HCEC 1CT (cell line): ENCODE results near the gene STK10.
A peak's percentile ranks its signal among the peaks of the same experiment; 100 is the strongest.

Experiments
- DNase-seq: peaks from one replicate; pipeline ENCODE4 v3.0.0-alpha.2; 2017

Gene STK10

GRCh38 chr5:172082180-172082579 is 105.8 kb downstream of the STK10 start:
- no peak for DNase-seq

DNA sequence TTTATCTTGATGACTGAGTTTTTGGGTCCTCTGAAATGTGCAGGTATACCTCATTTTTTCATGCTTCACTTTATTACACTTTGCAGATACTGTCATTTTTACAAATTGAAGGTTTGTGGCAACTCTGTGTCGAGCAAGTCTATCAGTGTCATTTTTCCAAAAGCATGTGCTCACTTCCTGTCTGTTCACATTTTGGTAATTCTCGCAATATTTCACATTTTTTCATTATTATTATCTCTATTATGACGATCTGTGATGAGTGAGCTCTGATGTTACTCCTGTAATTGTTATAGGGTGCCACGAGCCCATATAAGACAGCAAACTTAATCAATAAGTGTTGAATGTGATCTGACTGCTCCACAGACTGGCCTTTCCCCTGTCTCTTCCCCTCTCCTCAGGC is 108.1 kb downstream of the STK10 start:
- DNase-seq, result peak; percentile 20

DNA sequence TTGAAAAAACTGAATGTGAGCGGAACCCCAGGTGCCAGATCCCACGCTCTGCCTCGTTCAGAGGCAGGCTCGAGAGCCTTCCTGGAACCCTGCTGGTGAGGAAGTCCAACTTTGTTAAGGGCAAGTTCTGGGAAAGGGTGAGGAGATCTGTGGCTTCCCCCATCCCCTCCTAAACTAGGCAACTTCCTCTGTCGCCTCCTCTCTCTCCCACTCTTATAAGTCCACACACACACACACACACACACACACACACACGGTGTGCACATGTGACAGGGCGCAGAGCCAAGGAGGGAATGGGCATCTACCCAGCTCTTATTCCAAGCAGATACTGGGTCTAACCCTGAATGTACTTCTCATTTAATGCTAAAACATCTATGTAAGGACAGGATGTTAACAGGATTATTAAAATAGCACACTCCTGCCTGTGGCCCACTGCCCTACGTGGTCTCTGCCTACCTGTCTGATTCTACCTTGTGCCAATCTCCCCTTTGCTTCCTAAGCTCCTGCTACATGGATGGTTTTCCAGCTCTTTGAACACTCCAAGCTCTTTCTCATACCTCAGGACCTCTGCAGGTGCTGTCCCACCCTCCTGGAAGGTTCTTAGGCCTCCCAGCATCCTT is 109.2 kb downstream of the STK10 start:
- DNase-seq, result no peak

DNA sequence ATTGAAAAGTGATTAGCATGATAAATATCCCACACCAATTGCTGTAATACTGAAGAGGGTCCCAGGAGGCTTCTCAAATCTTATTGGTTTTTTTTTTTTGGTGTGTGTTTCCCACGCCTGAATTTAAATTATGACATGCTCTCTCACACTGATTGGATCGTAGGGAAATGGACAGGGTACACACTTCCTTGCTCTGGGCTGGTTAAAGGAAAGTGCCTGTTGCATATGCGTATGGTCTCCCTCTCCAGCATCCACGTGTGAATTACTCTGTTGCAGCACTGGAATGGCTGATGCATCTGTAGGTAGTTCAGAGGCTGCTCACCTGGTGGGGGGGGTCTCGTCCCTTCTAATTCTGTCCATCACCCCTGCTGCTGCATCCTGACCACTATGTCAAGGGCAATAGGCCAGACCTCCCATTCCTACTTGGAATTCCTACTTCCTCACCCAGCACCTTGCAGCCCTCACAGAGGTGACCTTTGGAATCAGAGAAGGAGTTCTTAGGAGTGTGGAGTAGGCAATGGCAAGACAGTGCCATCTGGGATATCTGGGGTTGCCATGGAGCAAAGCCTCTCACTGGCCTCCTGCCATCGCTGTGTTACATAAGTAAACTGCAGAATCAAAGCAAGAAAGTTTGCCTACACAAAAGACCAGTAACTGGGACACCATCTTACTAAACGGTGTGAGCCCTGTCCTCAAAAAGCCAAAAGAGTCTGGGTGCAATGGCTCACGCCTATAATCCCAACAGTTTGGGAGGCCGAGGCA is 110.2 kb downstream of the STK10 start:
- DNase-seq, result no peak

- DNase-seq, result no peak
Measured at GRCh38 chr5:172076761-172077244, 111.2 kb downstream of the STK10 start.

GRCh38 chr5:172075656-172076055 is 112.4 kb downstream of the STK10 start:
- no peak for DNase-seq

DNA sequence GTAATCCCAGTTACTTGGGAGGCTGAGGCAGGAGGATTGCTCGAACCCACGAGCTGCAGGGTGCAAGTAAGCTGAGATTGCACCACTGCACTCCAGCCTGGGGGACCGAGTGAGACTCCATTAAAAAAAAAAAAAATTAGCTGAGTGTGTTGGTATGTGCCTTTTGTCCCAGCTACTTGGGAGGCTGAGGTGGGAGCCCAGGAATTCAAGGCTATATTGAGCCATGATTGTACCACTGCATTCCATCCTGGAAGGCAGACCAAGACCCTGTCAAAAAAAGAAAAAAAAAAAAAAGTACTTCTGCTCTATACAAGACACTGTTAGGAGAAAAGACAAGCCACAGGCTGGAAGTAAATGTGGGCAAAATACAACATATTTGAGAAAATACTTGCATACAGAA is 113.1 kb downstream of the STK10 start:
- DNase-seq, result no peak

DNA sequence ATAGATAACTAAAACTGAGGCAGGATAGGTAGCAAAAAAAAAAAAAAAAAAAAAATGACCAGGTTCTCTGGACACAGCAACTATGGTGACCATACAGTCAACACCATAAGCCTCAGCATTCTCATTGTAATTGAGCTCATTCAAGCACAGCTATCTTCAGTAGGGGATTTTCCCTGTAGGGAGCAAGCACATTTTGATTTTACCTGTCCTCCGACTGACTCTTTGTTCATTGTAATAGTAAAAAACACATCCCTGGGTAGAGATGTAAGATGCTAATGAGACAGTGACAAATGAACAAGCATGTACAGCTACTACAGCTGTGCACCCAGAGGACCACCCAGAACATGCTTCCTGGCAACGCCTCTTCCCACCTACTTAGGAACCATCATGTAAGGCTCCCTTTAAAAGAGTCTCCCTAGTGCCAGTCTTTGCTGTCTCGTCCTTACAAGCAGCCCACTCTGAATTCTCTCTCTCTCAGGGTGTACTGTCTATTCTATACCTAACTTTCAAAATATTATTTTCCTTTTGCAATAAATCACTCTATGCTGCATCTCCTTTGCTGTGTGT is 116.6 kb downstream of the STK10 start:
- DNase-seq, result no peak

DNA sequence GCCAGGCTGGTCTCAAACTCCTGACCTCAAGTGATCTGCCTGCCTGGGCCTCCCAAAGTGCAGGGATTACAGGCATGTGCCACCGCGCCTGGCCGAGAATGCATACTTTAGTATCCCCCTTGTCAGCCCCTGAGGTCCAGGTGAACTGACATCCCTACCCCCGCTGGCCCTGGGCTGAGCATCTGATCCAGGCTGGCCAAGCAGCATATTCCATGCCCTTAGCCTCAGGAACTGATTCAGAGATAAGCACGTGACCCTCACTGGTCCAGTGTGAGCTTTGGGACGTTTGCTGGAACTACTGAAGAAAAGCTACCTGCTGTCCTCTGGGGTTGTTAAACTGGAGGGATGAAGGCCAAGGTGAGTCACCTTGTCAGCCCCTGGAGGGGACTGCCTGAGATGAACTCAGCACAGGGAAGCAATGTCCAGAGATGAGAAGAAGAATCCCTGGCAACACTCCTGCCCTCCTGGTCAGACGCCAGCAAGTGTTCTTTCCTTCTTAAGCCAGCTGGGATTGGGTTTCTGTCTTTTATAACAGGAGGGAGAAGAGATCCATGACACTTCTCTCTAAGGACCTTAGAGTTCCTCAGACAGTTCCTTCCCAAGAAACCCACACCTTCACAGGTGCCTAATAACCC is 122.5 kb downstream of the STK10 start:
- DNase-seq, result no peak

- DNase-seq, result no peak
Measured at GRCh38 chr5:172064766-172065165, 123.3 kb downstream of the STK10 start.

DNA sequence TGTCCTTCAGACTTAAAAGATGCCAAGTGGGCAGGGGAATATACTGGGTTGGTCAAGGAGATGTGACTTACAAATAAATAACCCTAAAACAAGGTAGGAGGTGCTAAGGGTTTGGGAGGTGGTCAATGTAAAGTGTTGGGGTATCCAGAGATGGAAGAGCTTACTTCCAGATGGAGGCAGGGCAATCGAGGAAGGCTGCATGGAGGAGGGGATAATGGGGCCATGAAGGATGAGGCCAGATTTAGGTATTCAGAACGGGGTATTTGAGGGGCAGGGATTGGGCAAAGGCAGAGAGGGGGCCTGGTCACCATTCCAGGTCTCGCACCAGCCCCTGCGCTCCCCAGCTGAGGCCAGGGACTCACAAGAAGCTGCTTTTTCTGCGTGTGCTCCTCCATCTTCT is 123.7 kb downstream of the STK10 start:
- DNase-seq, result no peak

GRCh38 chr5:172063463-172064235 is 124.4 kb downstream of the STK10 start:
- no peak for DNase-seq

- peak; percentile 14 for DNase-seq
Measured at GRCh38 chr5:172059661-172060100, 128.3 kb downstream of the STK10 start.

GRCh38 chr5:172058088-172058487 is 129.9 kb downstream of the STK10 start:
- DNase-seq, result no peak

DNA sequence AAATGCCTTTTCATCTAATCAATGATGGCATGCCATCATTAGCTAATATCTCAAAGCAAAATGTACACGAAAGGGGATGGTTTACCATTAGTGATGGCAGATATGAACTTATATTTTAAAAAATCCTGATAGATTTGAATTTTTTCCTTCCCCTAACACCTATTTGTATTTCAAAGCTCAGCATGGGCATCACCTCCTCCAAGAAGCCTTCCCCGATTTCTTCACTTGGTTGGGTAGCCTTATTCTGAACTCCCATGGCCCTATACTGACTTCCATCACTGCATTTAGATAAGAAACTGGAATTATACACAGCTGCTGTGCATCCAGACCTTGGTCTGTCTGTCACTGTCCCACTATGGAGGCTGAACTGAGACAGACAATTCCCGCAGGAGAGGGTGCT is 132.0 kb downstream of the STK10 start:
- no peak for DNase-seq

DNA sequence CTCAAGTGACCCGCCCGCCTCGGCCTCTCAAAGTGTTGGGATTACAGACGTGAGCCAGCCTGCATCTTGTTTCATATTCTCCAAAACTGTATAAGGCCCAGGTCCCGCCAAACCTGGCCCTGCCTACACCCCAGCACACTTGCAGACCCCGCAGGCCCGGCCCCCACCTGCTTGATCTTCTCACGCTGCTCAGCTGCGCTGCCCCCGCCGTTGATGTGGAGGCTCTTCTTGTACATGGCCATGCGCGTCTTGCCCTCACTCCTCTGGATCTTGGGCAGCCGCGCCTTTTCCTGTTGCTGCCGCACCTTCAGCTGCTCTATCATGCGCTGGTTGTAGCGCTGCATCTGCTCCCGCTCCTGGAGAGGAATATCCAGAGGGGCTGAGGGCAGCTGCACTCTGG is 132.6 kb downstream of the STK10 start:
- DNase-seq, result no peak

GRCh38 chr5:172054611-172055153 is 133.3 kb downstream of the STK10 start:
- no peak for DNase-seq

- peak; percentile 14 for DNase-seq
Measured at GRCh38 chr5:172052450-172053236, 135.4 kb downstream of the STK10 start.

- DNase-seq, result no peak
Measured at GRCh38 chr5:172051643-172052339, 136.2 kb downstream of the STK10 start.

DNA sequence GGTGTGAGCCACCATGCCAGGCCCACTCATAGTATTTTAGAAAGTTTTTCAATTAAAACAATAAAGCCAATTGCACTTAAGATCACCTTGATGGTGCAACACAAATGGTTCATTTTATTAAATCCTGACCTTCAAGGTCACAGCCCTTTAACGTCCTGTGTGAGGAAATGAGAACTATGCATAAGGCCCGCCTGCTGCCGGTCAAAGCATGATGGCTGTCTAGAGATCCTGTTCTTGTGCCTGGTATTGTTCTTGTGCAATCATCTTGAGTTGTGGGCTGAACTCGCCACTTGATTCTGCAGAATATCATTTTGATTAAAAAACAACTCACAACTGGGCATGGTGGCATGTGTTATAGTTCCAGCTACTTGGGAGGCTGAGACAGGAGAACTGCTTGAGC is 137.9 kb downstream of the STK10 start:
- DNase-seq, result no peak

DNA sequence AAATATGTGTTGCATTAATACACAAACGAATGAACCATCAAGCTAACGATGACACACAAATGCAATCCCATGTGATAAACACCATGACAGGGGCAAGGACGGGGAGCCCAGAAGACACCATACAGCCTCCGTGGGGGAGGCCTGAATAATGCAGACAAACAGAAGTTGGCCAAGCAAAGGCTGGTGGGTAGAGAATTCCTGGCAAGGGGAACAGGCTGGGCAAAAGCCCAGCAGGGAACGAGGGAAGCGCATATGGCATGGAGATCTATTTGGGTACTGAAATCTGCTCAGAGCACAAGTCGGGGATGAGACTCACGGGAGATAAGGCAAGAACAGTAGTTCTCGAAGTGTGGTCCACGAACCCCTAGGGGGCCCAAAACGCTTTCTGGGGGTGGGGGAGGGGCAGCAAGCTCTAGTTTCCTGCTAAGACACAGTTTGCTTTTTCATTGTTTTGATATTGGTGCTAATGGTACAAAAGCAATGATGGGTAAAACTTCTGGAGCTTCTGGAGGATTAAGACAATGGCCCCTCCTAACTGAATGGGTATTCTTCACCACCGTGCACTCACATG is 138.7 kb downstream of the STK10 start:
- no peak for DNase-seq
